ENCODE data around the gene STK39. TPM values are rescaled to one million over a fixed set of nuclear protein-coding genes. Genes with fewer than 3 reads are reported as not detected.

STK39 gene
- total RNA-seq, 1 donor from 2014 or later = 18.5 TPM

DNA sequence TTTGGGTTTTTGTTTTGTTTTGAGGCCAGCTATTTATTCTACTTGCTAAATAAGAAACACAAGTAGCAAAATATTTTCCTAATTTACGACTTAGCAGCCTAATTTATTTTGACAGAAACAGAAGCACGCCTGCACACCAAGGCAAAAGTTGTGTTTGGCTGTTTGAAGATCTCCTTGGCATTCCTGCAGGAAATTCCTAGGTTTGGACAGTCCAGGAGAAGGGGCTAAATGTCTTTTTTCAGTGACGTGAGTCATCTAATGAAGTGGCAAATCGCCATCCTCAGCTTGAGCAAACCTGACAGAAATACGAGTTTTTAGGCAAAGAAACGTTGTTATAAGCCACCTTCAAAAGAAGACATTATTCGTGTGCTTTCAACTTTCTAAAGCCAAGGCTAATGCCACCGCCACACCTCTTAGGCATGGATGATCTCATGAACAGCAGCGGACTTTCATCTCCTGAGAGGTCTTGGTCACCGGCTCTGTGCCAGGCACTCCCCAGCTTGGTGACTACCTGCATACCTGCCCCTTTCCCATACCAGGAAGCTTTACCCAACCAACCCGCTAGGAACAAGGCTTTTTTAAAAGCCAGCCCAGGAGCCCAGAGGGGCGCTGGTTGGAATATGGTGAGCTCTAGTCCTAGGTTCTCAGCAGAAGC, 30.9 kb downstream of the STK39 start:
- Mint-ChIP-seq H3K27me3 (no peaks in the 10 kb centered on the region), H3K9me3 (no peaks in the 10 kb centered on the region), H3K36me3 (ENCODE audit: low read depth) (peaks cover 2% of the 10 kb centered on the region), H3K4me1 (peaks cover 17% of the 10 kb centered on the region), H3K27ac (no peak overlapping the region), H3K4me3 (no peak overlapping the region)
- CTCF ChIA-PET = no interaction called here
- ATAC-seq (ENCODE audit: low read depth) = no peak
- DNase-seq = no peak
- POLR2A ChIA-PET = no interaction called here
- TF ChIP-seq CTCF (IDR thresholded peaks at IDR 0.05) = no peak
- intact Hi-C loops (cut with micrococcal nuclease) = no loop called here

DNA sequence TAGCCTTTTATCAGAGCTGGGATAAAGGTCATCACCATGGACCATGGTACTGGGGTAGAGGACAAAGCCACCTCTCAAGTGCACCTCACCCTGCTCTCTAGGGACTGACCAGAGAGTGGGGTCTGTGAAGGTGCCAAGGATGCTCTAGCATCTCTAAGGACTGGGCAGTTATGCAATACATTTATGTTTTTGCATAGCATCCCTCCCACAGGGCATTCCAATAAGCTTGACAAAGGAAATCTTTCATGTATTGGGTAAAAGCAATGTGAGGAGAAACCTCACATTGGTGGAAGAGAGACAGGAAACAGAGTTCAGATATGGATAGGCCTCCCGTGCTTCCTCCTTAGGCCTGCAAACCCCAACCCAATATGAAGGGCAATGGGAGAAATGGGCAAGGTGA, 31.6 kb downstream of the STK39 start:
- ChIA-PET CTCF (no interaction called here), POLR2A (no interaction called here)
- H3K36me3 Mint-ChIP-seq (ENCODE audit: low read depth) = peaks cover 1% of the 10 kb centered on the region
- TF ChIP-seq CTCF (IDR thresholded peaks at IDR 0.05) = no peak
- no peak for DNase-seq
- H3K4me1 Mint-ChIP-seq = peaks cover 23% of the 10 kb centered on the region
- no peak overlapping the region for H3K27ac Mint-ChIP-seq
- H3K27me3 Mint-ChIP-seq = no peaks in the 10 kb centered on the region
- no peaks in the 10 kb centered on the region for H3K9me3 Mint-ChIP-seq
- ATAC-seq (ENCODE audit: low read depth) = no peak
- intact Hi-C loops (cut with micrococcal nuclease) = no loop called here
- H3K4me3 Mint-ChIP-seq = no peak overlapping the region

DNA sequence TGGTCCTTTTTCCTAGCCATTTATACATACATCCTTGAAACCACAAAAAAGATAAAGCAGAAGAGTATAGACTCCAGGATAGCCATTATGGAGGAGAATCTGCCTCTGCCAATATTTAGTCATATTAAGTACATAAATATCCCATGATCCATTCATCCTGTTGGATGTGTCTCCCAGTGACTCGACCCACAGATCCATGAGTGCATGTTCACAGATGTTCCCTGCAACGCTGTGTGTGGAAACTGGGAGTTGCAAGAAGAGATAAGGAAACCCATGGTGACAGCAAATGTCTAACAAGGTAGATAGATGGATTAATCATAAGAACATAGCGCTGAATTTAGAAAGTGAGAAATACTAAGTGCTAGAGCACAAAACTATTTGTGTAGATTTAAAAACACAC, 34.5 kb downstream of the STK39 start:
- Mint-ChIP-seq H3K36me3 (ENCODE audit: low read depth) (no peaks in the 10 kb centered on the region), H3K27ac (peak overlapping the region; percentile 64), H3K4me1 (peaks cover 44% of the 10 kb centered on the region), H3K9me3 (no peaks in the 10 kb centered on the region), H3K4me3 (peak overlapping the region; percentile 24), H3K27me3 (no peaks in the 10 kb centered on the region)
- ATAC-seq (ENCODE audit: low read depth) (no peak), DNase-seq (no peak)
- intact Hi-C loops (cut with micrococcal nuclease) = loop anchor here (2.0 kb wide), 1 partner anchor 76 kb away; no protein-coding TSS in a partner anchor
- ChIA-PET POLR2A (no interaction called here), CTCF (no interaction called here)
- no peak for TF ChIP-seq CTCF (IDR thresholded peaks at IDR 0.05)

GRCh38 chr2:168212167-168212566, 35.2 kb downstream of the STK39 start:
- no peak for ATAC-seq (ENCODE audit: low read depth)
- ChIA-PET CTCF (interaction anchor here (0.9 kb wide), 1 partner anchor 17 kb away, joined by 5 read pairs; no protein-coding TSS in a partner anchor), POLR2A (interaction anchor here (1.4 to 2.3 kb wide), 3 partner anchors 17 to 47 kb away, joined by 5 to 27 read pairs (median 6); no protein-coding TSS in a partner anchor)

More at GRCh38 chr2:168212167-168212566, 35.2 kb downstream of the STK39 start:
- Mint-ChIP-seq H3K36me3 (ENCODE audit: low read depth) (no peaks in the 10 kb centered on the region), H3K27ac (peak overlapping the region; percentile 87), H3K4me3 (peak overlapping the region; percentile 61), H3K27me3 (no peaks in the 10 kb centered on the region), H3K9me3 (no peaks in the 10 kb centered on the region), H3K4me1 (peaks cover 50% of the 10 kb centered on the region)
- intact Hi-C loops (cut with micrococcal nuclease) = loop anchor here (2.0 kb wide), 1 partner anchor 75 kb away; no protein-coding TSS in a partner anchor
- DNase-seq = no peak
- no peak for TF ChIP-seq CTCF (IDR thresholded peaks at IDR 0.05)

Measured in activated B cell treated with CpG ODN at 0.5 μM for 24 hours (primary cell).